Brain microvascular endothelial cell (primary cell): ENCODE measurements around the gene DCAF7.

Experiments used
- DNase-seq: peaks from one replicate; pipeline ENCODE4 v3.0.0-alpha.2; 2020
- H3K27ac ChIP-seq: fragments of 250-450 bp; sonication (Bioruptor Pico); 2 replicates; pipeline ENCODE4 v1.5.1; 2020; ENCODE audit warnings: mild to moderate bottlenecking, moderate library complexity
- H3K27me3 ChIP-seq: fragments of 250-450 bp; sonication (Bioruptor Pico); replicated peaks from 2 replicates; pipeline ENCODE4 v1.5.1; 2020; ENCODE audit warnings: mild to moderate bottlenecking
- H3K36me3 ChIP-seq: fragments of 250-450 bp; sonication (Bioruptor Pico); replicated peaks from 2 replicates; pipeline ENCODE4 v1.5.1; 2020; ENCODE audit warnings: mild to moderate bottlenecking
- H3K4me3 ChIP-seq: 2 replicates; pipeline ENCODE4 v1.5.1; 2011; ENCODE audit warnings: low read depth, mild to moderate bottlenecking, control low read depth, low read length, moderate library complexity
- CTCF ChIP-seq: IDR thresholded peaks from 2 replicates; pipeline ENCODE4 v1.5.1; 2011; ENCODE audit warnings: low read depth, mild to moderate bottlenecking, moderate library complexity, low read length, control low read depth, inconsistent platforms; ENCODE audit errors: missing control alignments
- in situ Hi-C: cut with HindIII; loops from 2 replicates; pipeline ENCODE4 v1.10.0; 2017; ENCODE audit warnings: low sequenced_read_pairs, low pct_ligation_motif_present

The DCAF7 gene

GRCh38 chr17:63609816-63610573 lies 59.7 kb downstream of the DCAF7 start:
- Histone ChIP-seq H3K4me3 (no peak overlapping the region), H3K27me3 (no peaks in the 10 kb centered on the region), H3K36me3 (peaks cover 32% of the 10 kb centered on the region), H3K27ac (no peak overlapping the region)
- no peak for TF ChIP-seq CTCF
- in situ Hi-C loops = no loop called here
- DNase-seq = no peak

GRCh38 chr17:63610854-63611253 lies 60.6 kb downstream of the DCAF7 start:
- no peaks in the 10 kb centered on the region for H3K27me3 ChIP-seq
- in situ Hi-C loops = no loop called here
- no peak overlapping the region for H3K4me3 ChIP-seq
- H3K27ac ChIP-seq = no peak overlapping the region
- no peak for TF ChIP-seq CTCF
- H3K36me3 ChIP-seq = peaks cover 24% of the 10 kb centered on the region
- no peak for DNase-seq

- TF ChIP-seq CTCF = no peak
- H3K36me3 ChIP-seq = peaks cover 19% of the 10 kb centered on the region
- no peak for DNase-seq
Measured at GRCh38 chr17:63611354-63611753, 61.1 kb downstream of the DCAF7 start.

GRCh38 chr17:63613663-63614062 lies 63.4 kb downstream of the DCAF7 start:
- no peak for TF ChIP-seq CTCF
- DNase-seq = no peak

More at GRCh38 chr17:63611354-63611753, 61.1 kb downstream of the DCAF7 start:
- no peaks in the 10 kb centered on the region for H3K27me3 ChIP-seq
- in situ Hi-C loops = no loop called here
- no peak overlapping the region for H3K4me3 ChIP-seq
- H3K27ac ChIP-seq = no peak overlapping the region

GRCh38 chr17:63621229-63621683 lies 71.0 kb downstream of the DCAF7 start:
- Histone ChIP-seq H3K27ac (peak overlapping the region; percentile 7), H3K4me3 (peak overlapping the region; percentile 72), H3K27me3 (no peaks in the 10 kb centered on the region), H3K36me3 (no peaks in the 10 kb centered on the region)
- TF ChIP-seq CTCF = no peak
- in situ Hi-C loops = no loop called here
- no peak for DNase-seq

More at GRCh38 chr17:63613663-63614062, 63.4 kb downstream of the DCAF7 start:
- no peaks in the 10 kb centered on the region for H3K27me3 ChIP-seq
- no peak overlapping the region for H3K27ac ChIP-seq
- H3K4me3 ChIP-seq = no peak overlapping the region
- in situ Hi-C loops = no loop called here
- no peaks in the 10 kb centered on the region for H3K36me3 ChIP-seq
